ENCODE data around the gene CDK17.

- TF ChIP-seq, protein P1, sequence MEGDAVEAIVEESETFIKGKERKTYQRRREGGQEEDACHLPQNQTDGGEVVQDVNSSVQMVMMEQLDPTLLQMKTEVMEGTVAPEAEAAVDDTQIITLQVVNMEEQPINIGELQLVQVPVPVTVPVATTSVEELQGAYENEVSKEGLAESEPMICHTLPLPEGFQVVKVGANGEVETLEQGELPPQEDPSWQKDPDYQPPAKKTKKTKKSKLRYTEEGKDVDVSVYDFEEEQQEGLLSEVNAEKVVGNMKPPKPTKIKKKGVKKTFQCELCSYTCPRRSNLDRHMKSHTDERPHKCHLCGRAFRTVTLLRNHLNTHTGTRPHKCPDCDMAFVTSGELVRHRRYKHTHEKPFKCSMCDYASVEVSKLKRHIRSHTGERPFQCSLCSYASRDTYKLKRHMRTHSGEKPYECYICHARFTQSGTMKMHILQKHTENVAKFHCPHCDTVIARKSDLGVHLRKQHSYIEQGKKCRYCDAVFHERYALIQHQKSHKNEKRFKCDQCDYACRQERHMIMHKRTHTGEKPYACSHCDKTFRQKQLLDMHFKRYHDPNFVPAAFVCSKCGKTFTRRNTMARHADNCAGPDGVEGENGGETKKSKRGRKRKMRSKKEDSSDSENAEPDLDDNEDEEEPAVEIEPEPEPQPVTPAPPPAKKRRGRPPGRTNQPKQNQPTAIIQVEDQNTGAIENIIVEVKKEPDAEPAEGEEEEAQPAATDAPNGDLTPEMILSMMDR (IDR thresholded peaks at IDR 0.05; ENCODE audit: insufficient read depth, low read length, poor library complexity, severe bottlenecking): no peak
- no peak for TF ChIP-seq EZH2phosphoT487 (conservative IDR thresholded peaks at IDR 0.05; ENCODE audit: low read length)
These were observed 56.8 kb downstream of the CDK17 start for GRCh38 chr12:96343347-96343954.
